ENCODE measurements around the gene PIAS1.
"Not testable (repeated sequence)": the region's sequence is repeated elsewhere in the genome, so short reads cannot be mapped to it uniquely, and the experiment has no call there.

The PIAS1 gene

DNA sequence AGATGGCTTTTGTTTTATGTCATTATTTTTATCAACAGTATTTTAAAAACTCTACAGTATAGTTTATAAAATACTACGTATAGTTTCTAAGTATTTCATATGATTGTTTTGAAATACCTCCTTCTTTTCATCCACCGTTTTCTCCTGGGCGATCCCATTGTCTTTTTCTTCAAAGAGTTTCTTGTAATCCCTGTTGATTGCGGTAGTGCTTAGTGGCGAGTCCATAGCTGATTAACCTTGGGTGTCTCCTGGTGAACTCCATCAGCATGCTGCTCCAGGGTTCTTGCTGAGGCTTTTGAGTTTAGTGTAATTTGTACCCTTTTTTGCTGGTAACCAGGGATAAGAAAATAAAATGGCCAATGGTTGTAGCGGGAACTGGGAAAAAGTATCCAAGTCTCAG, 3.6 kb downstream of the PIAS1 start:
- no peak for DNase-seq (ENCODE audit: low read depth in 1 of 2, low spot score in 1 of 2)
- H3K27ac ChIP-seq (replicated peaks), result no peak overlapping the region
- TF ChIP-seq POLR2AphosphoS5 (IDR thresholded peaks at IDR 0.05; ENCODE audit: low read depth) (no peak), SPI1 (IDR thresholded peaks at IDR 0.05; ENCODE audit: borderline replicate concordance, low read depth) (no peak), GABPA (IDR thresholded peaks at IDR 0.05; ENCODE audit: low read depth) (no peak)
- TF ChIP-seq, protein P1, sequence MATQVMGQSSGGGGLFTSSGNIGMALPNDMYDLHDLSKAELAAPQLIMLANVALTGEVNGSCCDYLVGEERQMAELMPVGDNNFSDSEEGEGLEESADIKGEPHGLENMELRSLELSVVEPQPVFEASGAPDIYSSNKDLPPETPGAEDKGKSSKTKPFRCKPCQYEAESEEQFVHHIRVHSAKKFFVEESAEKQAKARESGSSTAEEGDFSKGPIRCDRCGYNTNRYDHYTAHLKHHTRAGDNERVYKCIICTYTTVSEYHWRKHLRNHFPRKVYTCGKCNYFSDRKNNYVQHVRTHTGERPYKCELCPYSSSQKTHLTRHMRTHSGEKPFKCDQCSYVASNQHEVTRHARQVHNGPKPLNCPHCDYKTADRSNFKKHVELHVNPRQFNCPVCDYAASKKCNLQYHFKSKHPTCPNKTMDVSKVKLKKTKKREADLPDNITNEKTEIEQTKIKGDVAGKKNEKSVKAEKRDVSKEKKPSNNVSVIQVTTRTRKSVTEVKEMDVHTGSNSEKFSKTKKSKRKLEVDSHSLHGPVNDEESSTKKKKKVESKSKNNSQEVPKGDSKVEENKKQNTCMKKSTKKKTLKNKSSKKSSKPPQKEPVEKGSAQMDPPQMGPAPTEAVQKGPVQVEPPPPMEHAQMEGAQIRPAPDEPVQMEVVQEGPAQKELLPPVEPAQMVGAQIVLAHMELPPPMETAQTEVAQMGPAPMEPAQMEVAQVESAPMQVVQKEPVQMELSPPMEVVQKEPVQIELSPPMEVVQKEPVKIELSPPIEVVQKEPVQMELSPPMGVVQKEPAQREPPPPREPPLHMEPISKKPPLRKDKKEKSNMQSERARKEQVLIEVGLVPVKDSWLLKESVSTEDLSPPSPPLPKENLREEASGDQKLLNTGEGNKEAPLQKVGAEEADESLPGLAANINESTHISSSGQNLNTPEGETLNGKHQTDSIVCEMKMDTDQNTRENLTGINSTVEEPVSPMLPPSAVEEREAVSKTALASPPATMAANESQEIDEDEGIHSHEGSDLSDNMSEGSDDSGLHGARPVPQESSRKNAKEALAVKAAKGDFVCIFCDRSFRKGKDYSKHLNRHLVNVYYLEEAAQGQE (IDR thresholded peaks at IDR 0.05; ENCODE audit: insufficient replicate concordance, low read depth), result no peak
- TF ChIP-seq, protein P2, sequence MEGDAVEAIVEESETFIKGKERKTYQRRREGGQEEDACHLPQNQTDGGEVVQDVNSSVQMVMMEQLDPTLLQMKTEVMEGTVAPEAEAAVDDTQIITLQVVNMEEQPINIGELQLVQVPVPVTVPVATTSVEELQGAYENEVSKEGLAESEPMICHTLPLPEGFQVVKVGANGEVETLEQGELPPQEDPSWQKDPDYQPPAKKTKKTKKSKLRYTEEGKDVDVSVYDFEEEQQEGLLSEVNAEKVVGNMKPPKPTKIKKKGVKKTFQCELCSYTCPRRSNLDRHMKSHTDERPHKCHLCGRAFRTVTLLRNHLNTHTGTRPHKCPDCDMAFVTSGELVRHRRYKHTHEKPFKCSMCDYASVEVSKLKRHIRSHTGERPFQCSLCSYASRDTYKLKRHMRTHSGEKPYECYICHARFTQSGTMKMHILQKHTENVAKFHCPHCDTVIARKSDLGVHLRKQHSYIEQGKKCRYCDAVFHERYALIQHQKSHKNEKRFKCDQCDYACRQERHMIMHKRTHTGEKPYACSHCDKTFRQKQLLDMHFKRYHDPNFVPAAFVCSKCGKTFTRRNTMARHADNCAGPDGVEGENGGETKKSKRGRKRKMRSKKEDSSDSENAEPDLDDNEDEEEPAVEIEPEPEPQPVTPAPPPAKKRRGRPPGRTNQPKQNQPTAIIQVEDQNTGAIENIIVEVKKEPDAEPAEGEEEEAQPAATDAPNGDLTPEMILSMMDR (IDR thresholded peaks at IDR 0.05; ENCODE audit: insufficient read depth, low read length), result no peak
- no peak overlapping the region for H3K4me3 ChIP-seq (replicated peaks; ENCODE audit: insufficient read depth, low read length)
- no peaks in the 10 kb centered on the region for H3K27me3 ChIP-seq (ENCODE audit: insufficient read depth, poor library complexity, severe bottlenecking)

DNA sequence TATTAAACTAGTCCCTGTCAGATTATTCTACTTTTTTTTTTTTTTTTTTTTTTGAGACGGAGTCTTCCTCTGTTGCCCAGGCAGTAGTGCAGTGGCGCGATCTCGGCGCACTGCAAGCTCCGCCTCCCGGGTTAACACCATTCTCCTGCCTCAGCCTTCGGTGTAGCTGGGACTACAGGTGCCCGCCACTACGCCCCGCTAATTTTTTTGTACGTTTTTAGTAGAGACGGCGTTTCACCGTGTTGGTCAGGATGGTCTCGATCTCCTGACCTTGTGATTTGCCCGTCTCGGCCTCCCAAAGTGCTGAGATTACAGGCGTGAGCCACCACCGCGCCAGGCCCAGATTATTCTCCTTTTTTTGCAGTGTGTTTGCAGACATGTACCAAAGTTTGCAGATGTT, 4.9 kb downstream of the PIAS1 start:
- not testable (repeated sequence) for DNase-seq (ENCODE audit: low read depth in 1 of 2, low spot score in 1 of 2); H3K27me3 ChIP-seq (ENCODE audit: insufficient read depth, poor library complexity, severe bottlenecking); H3K27ac ChIP-seq (replicated peaks); H3K4me3 ChIP-seq (replicated peaks; ENCODE audit: insufficient read depth, low read length)

GRCh38 chr15:68059630-68060029, 5.5 kb downstream of the PIAS1 start:
- H3K27me3 ChIP-seq (ENCODE audit: insufficient read depth, poor library complexity, severe bottlenecking), result no peaks in the 10 kb centered on the region
- no peak overlapping the region for H3K27ac ChIP-seq (replicated peaks)
- no peak overlapping the region for H3K4me3 ChIP-seq (replicated peaks; ENCODE audit: insufficient read depth, low read length)
- no peak for DNase-seq (ENCODE audit: low read depth in 1 of 2, low spot score in 1 of 2)
- TF ChIP-seq, protein P2 (IDR thresholded peaks at IDR 0.05; ENCODE audit: insufficient read depth, low read length), result no peak
- TF ChIP-seq GABPA (IDR thresholded peaks at IDR 0.05; ENCODE audit: low read depth) (no peak), SPI1 (IDR thresholded peaks at IDR 0.05; ENCODE audit: borderline replicate concordance, low read depth) (no peak), POLR2AphosphoS5 (IDR thresholded peaks at IDR 0.05; ENCODE audit: low read depth) (no peak)
- TF ChIP-seq, protein P1 (IDR thresholded peaks at IDR 0.05; ENCODE audit: insufficient replicate concordance, low read depth), result no peak

GRCh38 chr15:68061171-68061570, 7.1 kb downstream of the PIAS1 start:
- DNase-seq (ENCODE audit: low read depth in 1 of 2, low spot score in 1 of 2), result no peak
- TF ChIP-seq GABPA (IDR thresholded peaks at IDR 0.05; ENCODE audit: low read depth) (no peak), POLR2AphosphoS5 (IDR thresholded peaks at IDR 0.05; ENCODE audit: low read depth) (no peak), SPI1 (IDR thresholded peaks at IDR 0.05; ENCODE audit: borderline replicate concordance, low read depth) (no peak)
- TF ChIP-seq, protein P2 (IDR thresholded peaks at IDR 0.05; ENCODE audit: insufficient read depth, low read length), result no peak
- TF ChIP-seq, protein P1 (IDR thresholded peaks at IDR 0.05; ENCODE audit: insufficient replicate concordance, low read depth), result no peak

More at GRCh38 chr15:68061171-68061570, 7.1 kb downstream of the PIAS1 start:
- H3K27me3 ChIP-seq (ENCODE audit: insufficient read depth, poor library complexity, severe bottlenecking), result no peaks in the 10 kb centered on the region
- H3K4me3 ChIP-seq (replicated peaks; ENCODE audit: insufficient read depth, low read length), result no peak overlapping the region
- no peak overlapping the region for H3K27ac ChIP-seq (replicated peaks)
